ENCODE measurements around the gene ALKBH1.

GRCh38 chr14:77654001-77654441 is 53.8 kb downstream of the ALKBH1 start:
- TF ChIP-seq CTCF (IDR thresholded peaks at IDR 0.05; ENCODE audit: insufficient read depth, low read length, poor library complexity, severe bottlenecking) (no peak), EZH2phosphoT487 (conservative IDR thresholded peaks at IDR 0.05; ENCODE audit: low read length) (no peak)

All from SU-DHL-6 (cell line).